Panc1 (cell line): Measurements from ENCODE around the gene MTRFR. TPM values are rescaled to one million over a fixed set of nuclear protein-coding genes. Genes with fewer than 3 reads are reported as not detected.

ENCODE experiments used
- ATAC-seq: fragments of 200-7000 bp; cut with Tn5 transposase; 2 replicates; pipeline ENCODE4 v1.9.1; 2020; ENCODE audit warnings: mild to moderate bottlenecking, moderate library complexity
- Bru-seq: library from RNA; stranded (reverse); fragments of 400-500 nt; gene quantifications from one replicate; lab custom pipeline; 2021; lab: Mats Ljungman, UMichigan
- BruChase-seq, 2 experiments: library from RNA; stranded (reverse); fragments of 400-500 nt; gene quantifications; one replicate each; lab custom pipeline; 2021; lab: Mats Ljungman, UMichigan
- BruUV-seq: library from RNA; stranded (reverse); fragments of 400-500 nt; replicated peaks from 2 replicates; lab custom pipeline; 2021; lab: Mats Ljungman, UMichigan
- CTCF ChIA-PET: fragments of 300-600 bp; sonication (Branson Sonifier 250); formaldehyde crosslinking; loops from one replicate; lab custom pipeline; 2022; ENCODE audit warnings: antibody characterized with exemption; lab: Charles Lee
- POLR2A ChIA-PET: fragments of 300-600 bp; sonication (Branson Sonifier 250); formaldehyde crosslinking; loops from one replicate; lab custom pipeline; 2022; ENCODE audit warnings: antibody characterized with exemption; lab: Charles Lee
- DNase-seq: peaks from one replicate; pipeline ENCODE4 v3.0.0-alpha.2; 2010; ENCODE audit warnings: low read depth, low spot score
- H3K27ac ChIP-seq: 2 replicates; pipeline ENCODE4 v1.5.1; 2011; ENCODE audit warnings: mild to moderate bottlenecking, low read length, inconsistent platforms
- H3K27me3 ChIP-seq: fragments of 200-500 bp; sonication (Bioruptor generic); 2 replicates; pipeline ENCODE4 v1.6.0; 2014; ENCODE audit warnings: low read length, inconsistent platforms; ENCODE audit not compliant: control insufficient read depth, insufficient read depth
- H3K36me3 ChIP-seq: fragments of 200-500 bp; sonication (Bioruptor generic); 2 replicates; pipeline ENCODE4 v1.5.1; 2014; ENCODE audit warnings: inconsistent platforms, mild to moderate bottlenecking, low read length, moderate library complexity; ENCODE audit not compliant: control insufficient read depth, insufficient read depth
- H3K4me1 ChIP-seq: 2 replicates; pipeline ENCODE4 v1.5.1; 2011; ENCODE audit warnings: inconsistent platforms, mild to moderate bottlenecking, low read length, moderate library complexity; ENCODE audit not compliant: control insufficient read depth, insufficient read depth
- H3K4me3 ChIP-seq, 2 experiments: 2 replicates each; pipeline ENCODE4 v1.5.1; 2011 to 2012; ENCODE audit warnings: low read depth in 2 of 2, low read length in 2 of 2, mild to moderate bottlenecking in 2 of 2, inconsistent platforms in 1 of 2, moderate library complexity in 1 of 2
- H3K9me3 ChIP-seq: fragments of 200-500 bp; sonication (Bioruptor generic); 2 replicates; pipeline ENCODE4 v1.5.1; 2014; ENCODE audit warnings: low read depth, mild to moderate bottlenecking, inconsistent platforms, low read length, moderate library complexity; ENCODE audit not compliant: control insufficient read depth, insufficient read depth
- POLR2AphosphoS5 ChIP-seq: IDR thresholded peaks from 2 replicates; pipeline ENCODE4 v1.6.1; 2012; ENCODE audit warnings: mild to moderate bottlenecking, low read depth, low read length, moderate library complexity
- SIN3A ChIP-seq: IDR thresholded peaks from 2 replicates; pipeline ENCODE4 v1.6.1; 2012; ENCODE audit warnings: low read depth, mild to moderate bottlenecking, low read length, moderate library complexity, borderline replicate concordance; ENCODE audit not compliant: insufficient read depth
- TCF7L2 ChIP-seq: IDR thresholded peaks from 2 replicates; pipeline ENCODE4 v1.6.1; 2011; ENCODE audit warnings: mild to moderate bottlenecking, low read depth, low read length, inconsistent platforms
- in situ Hi-C: cut with HindIII; loops from 2 replicates; pipeline ENCODE4 v1.10.0; 2016; ENCODE audit warnings: low sequenced_read_pairs, low pct_unique_long_range_greater_than_20kb
- intact Hi-C: fragments of 100-400 bp; cut with micrococcal nuclease; formaldehyde crosslinking; loops from one replicate; pipeline ENCODE4 v1.10.0; 2022; ENCODE audit not compliant: unreplicated experiment
- long read RNA-seq: library from polyadenylated mRNA; unstranded; transcript quantifications from one replicate; pipeline ENCODE4 v2.0.0, GENCODE V29; 2021; ENCODE audit not compliant: unreplicated experiment
- polyA plus RNA-seq: library from polyadenylated mRNA; unstranded; fragments of >200 nt; gene quantifications from one replicate; pipeline ENCODE4 v1.2.1, GENCODE V29; 2012; ENCODE audit warnings: missing spikeins; ENCODE audit not compliant: insufficient read length
- total RNA-seq: library from RNA; stranded (reverse); gene quantifications from one replicate; pipeline ENCODE4 v1.2.1, GENCODE V29; 2021; ENCODE audit not compliant: unreplicated experiment
- TF ChIP-seq, protein P1 (sequence below), 2 experiments: IDR thresholded peaks; 2 replicates each; pipeline ENCODE4 v1.6.1; 2011 to 2012; ENCODE audit warnings: low read depth in 2 of 2, control low read depth in 1 of 2, low read length in 1 of 2, mild to moderate bottlenecking in 1 of 2, moderate library complexity in 1 of 2; ENCODE audit not compliant: insufficient read depth in 1 of 2
- TF ChIP-seq, protein P2 (sequence below): fragments of 450-650 bp; IDR thresholded peaks from 2 replicates; pipeline ENCODE4 v1.5.1; 2017; ENCODE audit warnings: mild to moderate bottlenecking

MTRFR gene
- total RNA-seq: 21.5 TPM
- polyA plus RNA-seq: 27.1 TPM
- Bru-seq, nascent RNA: percentile 83 among the genes with signal in this experiment
- BruChase-seq, experiment 1, labeled RNA remaining after a 2-hour chase: percentile 83 among the genes with signal in this experiment
- percentile 77 among the genes with signal in this experiment for BruChase-seq, experiment 2, labeled RNA remaining after a 6-hour chase
- long read RNA-seq, transcript C12orf65-201 (3 exons, 2,073 nt): major isoform, 28 of 56 reads
- long read RNA-seq, transcript C12orf65-204 (2 exons, 1,326 nt): minor isoform, 13 of 56 reads
- long read RNA-seq, partial matches to known transcripts: 1 of 56 reads
- long read RNA-seq, other reads (novel, unspliced or antisense): 10 of 56 reads

GRCh38 chr12:123232807-123233504 lies at the start of gene MTRFR, which contains the start of gene MPHOSPH9:
Gene MTRFR, plus strand, starts transcription at chr12:123233436. Its CDS starts 20,239 bp downstream, at chr12:123253675.
Gene MPHOSPH9, minus strand, starts transcription at chr12:123233141. Its CDS starts 2,777 bp downstream, at chr12:123230364.
- DNase-seq (peak; percentile 95), ATAC-seq (peak; percentile 96)
- POLR2A ChIA-PET: interaction anchor here (0.5 to 1.4 kb wide), 10 partner anchors 9 to 285 kb away, joined by 3 to 10 read pairs (median 4); no protein-coding TSS in a partner anchor
- in situ Hi-C loops: no loop called here
- Histone ChIP-seq H3K27me3 (no peaks in the 10 kb centered on the region), H3K27ac (peak within 1 kb of the TSS; percentile 94), H3K36me3 (peaks cover 2% of the 10 kb centered on the region; the same call in 1 of the 2 replicates), H3K4me1 (peaks cover 30% of the 10 kb centered on the region), H3K4me3 (peak within 1 kb of the TSS; percentile 67 to 78), H3K9me3 (no peaks in the 10 kb centered on the region)
- CTCF ChIA-PET: interaction anchor here (0.5 kb wide), 1 partner anchor 507 kb away, joined by 6 read pairs; no protein-coding TSS in a partner anchor
- intact Hi-C loops: loop anchor here (10.0 kb wide), 1 partner anchor 248 kb away; the partner anchor contains the start of gene ARL6IP4
- TF ChIP-seq TCF7L2 (peak; percentile 90), POLR2AphosphoS5 (peak; percentile 99), SIN3A (peak; percentile 99)
- TF ChIP-seq, protein P1, sequence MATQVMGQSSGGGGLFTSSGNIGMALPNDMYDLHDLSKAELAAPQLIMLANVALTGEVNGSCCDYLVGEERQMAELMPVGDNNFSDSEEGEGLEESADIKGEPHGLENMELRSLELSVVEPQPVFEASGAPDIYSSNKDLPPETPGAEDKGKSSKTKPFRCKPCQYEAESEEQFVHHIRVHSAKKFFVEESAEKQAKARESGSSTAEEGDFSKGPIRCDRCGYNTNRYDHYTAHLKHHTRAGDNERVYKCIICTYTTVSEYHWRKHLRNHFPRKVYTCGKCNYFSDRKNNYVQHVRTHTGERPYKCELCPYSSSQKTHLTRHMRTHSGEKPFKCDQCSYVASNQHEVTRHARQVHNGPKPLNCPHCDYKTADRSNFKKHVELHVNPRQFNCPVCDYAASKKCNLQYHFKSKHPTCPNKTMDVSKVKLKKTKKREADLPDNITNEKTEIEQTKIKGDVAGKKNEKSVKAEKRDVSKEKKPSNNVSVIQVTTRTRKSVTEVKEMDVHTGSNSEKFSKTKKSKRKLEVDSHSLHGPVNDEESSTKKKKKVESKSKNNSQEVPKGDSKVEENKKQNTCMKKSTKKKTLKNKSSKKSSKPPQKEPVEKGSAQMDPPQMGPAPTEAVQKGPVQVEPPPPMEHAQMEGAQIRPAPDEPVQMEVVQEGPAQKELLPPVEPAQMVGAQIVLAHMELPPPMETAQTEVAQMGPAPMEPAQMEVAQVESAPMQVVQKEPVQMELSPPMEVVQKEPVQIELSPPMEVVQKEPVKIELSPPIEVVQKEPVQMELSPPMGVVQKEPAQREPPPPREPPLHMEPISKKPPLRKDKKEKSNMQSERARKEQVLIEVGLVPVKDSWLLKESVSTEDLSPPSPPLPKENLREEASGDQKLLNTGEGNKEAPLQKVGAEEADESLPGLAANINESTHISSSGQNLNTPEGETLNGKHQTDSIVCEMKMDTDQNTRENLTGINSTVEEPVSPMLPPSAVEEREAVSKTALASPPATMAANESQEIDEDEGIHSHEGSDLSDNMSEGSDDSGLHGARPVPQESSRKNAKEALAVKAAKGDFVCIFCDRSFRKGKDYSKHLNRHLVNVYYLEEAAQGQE (IDR thresholded peaks at IDR 0.05; ENCODE audit: insufficient read depth in 1 of 2, low read depth in 2 of 2, low read length in 1 of 2): no peak
- TF ChIP-seq, protein P2, sequence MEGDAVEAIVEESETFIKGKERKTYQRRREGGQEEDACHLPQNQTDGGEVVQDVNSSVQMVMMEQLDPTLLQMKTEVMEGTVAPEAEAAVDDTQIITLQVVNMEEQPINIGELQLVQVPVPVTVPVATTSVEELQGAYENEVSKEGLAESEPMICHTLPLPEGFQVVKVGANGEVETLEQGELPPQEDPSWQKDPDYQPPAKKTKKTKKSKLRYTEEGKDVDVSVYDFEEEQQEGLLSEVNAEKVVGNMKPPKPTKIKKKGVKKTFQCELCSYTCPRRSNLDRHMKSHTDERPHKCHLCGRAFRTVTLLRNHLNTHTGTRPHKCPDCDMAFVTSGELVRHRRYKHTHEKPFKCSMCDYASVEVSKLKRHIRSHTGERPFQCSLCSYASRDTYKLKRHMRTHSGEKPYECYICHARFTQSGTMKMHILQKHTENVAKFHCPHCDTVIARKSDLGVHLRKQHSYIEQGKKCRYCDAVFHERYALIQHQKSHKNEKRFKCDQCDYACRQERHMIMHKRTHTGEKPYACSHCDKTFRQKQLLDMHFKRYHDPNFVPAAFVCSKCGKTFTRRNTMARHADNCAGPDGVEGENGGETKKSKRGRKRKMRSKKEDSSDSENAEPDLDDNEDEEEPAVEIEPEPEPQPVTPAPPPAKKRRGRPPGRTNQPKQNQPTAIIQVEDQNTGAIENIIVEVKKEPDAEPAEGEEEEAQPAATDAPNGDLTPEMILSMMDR: no peak
- BruUV-seq: no TSS peak

DNA sequence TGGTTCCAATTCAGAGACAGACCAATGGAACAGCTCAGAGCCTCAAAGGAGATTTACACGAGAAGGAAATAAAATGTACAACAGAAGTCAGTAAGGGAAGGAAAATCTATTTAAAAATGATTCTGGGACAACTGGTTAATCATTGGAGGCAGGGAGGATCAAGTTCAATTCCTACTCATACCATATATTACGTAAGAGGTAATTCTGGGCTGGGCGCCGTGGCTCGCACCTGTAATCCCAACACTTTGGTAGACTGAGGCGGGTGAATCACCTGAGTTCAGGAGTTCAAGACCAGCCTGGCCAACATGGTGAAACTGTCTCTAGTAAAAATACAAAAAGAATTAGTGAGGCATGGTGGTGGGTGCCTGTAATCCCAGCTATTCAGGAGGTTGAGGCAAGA lies 45.6 kb upstream of the MTRFR start:
- TF ChIP-seq, protein P1 (IDR thresholded peaks at IDR 0.05; ENCODE audit: insufficient read depth in 1 of 2, low read depth in 2 of 2, low read length in 1 of 2): no peak
- TF ChIP-seq SIN3A (no peak), POLR2AphosphoS5 (no peak), TCF7L2 (no peak)
- TF ChIP-seq, protein P2: no peak
- Histone ChIP-seq H3K36me3 (peaks cover 8% of the 10 kb centered on the region), H3K4me3 (no peak overlapping the region), H3K27ac (no peak overlapping the region), H3K9me3 (no peaks in the 10 kb centered on the region), H3K27me3 (no peaks in the 10 kb centered on the region), H3K4me1 (no peaks in the 10 kb centered on the region)
- ATAC-seq (no peak), DNase-seq (no peak)
- in situ Hi-C loops (no loop called here), intact Hi-C loops (no loop called here)
- no TSS peak for BruUV-seq
- CTCF ChIA-PET: no interaction called here
- POLR2A ChIA-PET: no interaction called here
